Islet of Langerhans (tissue), 1 donor: ENCODE results near the gene PRDM1.

Experiments used
- FAIRE-seq: peaks from one replicate; lab custom pipeline; 2011; peaks lifted over from hg19 to GRCh38; lab: Jason Lieb, UNC

PRDM1 gene

DNA sequence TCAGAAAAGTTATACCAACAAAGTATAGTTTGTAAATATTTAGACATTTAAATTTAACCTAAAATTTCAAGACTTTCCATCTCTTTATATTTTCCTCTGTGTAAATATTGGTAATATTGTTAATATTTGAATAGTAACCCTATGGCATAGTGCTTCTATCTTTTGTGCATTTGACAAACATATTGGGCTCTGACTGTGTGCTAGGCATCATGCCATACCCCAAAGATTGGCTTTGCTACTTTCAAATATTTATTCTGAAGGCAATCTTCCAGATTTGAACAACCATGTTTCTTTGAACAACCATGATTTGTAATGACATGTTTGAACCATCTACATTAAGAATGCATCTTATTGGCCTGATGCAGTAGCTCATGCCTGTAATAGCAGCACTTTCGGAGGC lies 15.5 kb upstream of the PRDM1 start:
- no peak for FAIRE-seq

DNA sequence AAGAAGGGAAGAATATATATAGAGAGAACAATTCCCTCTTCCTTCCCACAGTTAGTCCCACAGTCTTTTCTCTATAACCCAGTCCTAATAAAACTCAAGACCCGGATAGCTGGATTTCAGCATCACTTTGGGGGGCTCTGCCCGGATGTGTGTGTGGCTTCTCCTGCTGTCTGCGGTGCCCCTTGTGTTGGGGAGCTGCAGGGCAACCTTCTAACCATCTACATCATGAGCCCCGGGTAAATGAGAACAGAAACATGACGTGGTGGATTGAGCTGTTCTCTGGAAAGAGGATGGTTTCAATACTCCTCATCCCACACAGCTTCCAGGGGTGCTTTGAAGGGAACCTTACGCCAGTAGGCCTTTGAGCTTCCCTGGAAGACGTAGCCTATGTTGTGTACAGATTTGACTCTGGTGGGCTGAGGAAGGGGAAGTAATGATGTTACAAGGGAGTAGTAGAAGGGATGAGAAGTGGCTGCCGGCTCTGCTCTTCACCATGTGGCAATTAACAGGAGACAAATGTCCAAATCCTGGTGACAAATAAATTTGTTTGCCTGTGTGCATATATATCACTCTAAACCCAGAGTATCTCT lies 13.5 kb upstream of the PRDM1 start:
- FAIRE-seq: no peak

- FAIRE-seq: no peak
Measured at GRCh38 chr6:106074146-106074545, 12.0 kb upstream of the PRDM1 start.

GRCh38 chr6:106076139-106076538 lies 10.0 kb upstream of the PRDM1 start:
- no peak for FAIRE-seq

DNA sequence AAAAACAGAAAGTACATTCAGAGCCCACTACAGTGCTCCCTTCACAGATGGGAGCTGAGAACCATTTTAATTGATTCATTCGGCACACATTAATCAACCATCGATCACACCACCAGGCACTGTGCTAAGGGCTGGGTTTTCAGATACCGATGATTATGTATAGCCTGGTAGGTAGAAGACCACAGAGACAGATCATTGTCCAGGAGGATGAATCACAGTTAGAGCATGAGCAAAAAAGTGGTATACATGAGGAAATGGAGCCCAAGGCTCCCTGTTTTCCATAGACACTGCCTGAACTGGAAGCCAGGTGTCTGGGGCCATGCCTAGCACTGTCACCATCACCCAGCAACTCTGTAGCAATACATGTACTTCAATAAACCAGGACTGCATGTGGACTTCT lies 9.0 kb upstream of the PRDM1 start:
- FAIRE-seq: no peak

GRCh38 chr6:106077881-106078280 lies 8.3 kb upstream of the PRDM1 start:
- no peak for FAIRE-seq

DNA sequence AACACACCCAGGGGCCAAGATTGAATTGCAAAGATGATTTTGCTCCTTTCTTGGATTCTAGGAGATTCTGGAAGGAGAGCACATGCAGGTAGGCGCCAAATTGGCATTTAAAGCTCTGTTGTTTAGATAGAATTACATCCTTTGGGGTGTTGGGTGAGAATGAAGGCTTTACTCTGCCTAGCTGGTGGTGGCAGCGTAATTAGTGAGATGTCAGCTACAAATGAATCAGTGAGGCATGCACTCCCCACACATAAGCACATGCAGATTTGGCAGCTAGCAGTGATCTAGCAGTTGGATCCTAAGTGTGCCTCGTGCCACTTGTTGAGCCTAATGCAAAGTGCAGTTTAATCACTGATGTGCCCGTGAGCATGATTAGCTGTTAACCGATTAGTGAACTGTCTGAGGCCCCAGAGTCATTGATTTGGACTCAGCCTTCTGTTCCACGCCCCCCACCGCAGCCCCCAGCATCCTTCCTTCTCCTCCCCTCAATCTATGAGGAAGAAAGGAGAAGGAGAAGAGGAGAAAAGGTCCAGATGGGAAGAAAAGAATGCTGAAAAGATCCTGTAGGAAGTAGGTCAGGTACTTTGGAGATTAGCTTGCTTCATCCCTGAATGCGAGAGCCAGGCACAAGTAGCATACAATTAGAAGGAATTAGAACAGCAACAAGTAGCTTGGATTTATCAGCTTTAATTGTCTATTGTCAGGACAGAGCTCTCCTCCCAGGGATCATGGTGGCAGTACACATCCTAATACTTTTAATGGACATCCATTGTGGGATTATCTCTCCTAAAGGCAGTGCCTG lies 6.0 kb upstream of the PRDM1 start:
- no peak for FAIRE-seq

- FAIRE-seq: no peak
Measured at GRCh38 chr6:106080763-106081095, 5.4 kb upstream of the PRDM1 start.

- no peak for FAIRE-seq
Measured at GRCh38 chr6:106081715-106082114, 4.4 kb upstream of the PRDM1 start.

DNA sequence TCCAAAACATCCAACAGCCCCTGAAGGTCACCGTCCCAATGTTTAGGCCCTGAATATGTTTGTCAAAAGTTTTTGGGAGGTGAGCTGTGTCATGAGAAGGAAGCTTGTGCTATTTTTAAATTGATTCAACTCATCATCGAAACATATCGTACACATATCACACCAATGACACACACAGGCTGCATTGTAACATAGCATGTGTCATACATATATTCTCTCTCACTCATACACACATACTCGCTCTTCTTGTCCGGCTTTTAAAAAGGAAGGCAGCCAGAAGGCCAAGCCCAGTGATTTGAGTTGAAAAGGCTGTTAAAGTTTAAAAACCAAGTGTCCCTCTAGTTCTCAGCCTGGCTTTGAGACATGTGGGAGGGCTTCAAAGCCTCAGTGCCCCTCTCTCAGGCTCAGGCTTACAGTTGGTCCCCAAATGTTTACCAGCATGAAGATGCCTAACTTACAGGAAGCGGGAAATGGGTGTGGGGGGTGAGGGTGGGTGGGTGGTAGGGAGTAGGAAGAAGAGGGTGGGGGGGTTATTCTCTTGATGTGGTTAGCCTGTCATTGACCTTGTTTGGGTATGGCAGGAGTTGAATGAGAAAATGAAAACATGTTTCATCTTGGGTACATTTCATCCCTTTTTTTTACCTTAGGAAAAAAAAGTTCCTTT lies 3.3 kb upstream of the PRDM1 start:
- no peak for FAIRE-seq

- no peak for FAIRE-seq
Measured at GRCh38 chr6:106083618-106084017, 2.5 kb upstream of the PRDM1 start.

DNA sequence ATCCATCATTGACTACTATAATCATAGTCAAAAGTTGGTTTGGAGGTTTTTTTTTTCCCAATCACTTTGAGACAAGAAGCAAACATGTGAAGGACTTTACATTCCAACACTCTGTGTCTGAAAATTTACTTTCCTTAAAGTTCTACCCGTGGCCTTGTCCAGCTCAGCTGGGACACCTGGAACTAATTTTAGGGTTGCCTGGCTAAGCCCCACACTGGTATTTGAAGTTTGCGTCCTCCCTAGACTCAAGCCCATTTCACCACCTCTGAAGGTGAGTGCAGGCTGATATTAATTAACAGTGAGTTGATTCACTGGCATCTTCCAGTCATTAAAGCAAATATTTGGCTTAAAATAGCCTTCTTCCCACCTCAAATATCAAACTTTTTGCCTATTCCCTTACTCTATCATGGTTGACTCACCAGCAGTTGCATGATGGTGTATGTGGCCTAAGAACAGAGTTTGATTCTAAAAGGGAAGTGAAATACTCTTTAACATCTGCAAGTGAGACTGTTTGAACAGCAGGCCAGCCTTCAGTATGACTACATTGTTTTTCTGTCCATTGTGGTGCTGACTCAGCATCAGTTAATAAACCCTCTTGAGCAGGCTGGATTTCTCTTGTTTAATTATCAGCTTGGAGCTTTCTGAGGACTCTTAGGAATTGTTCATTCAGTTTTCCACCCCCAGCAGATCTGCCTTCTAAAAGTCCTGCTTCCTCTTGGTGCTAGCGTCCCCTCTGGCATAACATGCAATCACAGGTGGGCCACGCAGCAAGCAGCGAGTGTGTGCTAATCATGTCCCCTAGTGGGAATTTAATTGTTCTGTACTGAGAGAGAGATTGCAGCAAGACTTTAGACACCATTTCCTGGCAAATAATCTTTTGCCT lies 1.8 kb upstream of the PRDM1 start:
- FAIRE-seq: no peak

DNA sequence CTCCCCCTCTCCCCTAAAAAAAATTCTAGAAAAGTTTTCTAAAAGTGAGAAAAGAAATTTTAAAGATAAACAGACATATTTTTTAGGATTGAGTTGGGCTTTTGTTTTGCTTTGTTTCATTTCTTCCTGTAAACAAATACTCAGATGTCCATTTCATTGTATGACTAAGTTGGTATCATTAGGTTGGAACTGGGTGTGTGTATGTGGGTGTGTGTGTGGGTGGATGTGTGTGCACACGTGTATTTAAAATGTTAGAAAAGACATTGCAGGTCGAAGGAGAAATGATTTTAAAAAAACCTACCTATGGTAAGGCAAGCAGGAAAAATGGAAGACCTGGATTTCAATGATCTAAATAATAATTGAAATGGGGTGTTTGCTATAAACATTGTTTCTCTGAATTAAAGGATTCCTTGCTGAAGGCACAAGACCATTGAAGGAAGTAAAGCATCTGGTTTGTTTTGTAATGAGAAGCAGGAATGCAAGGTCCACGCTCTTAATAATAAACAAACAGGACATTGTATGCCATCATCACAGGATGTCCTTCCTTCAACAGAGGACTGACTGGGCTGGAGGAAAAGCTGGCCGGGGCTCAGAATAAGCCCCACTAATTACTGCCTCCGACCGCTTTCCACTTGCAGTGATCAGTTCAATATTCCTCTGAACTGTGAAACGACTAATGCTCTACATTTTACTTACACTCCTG lies 996 bp upstream of the PRDM1 start:
- FAIRE-seq: no peak

DNA sequence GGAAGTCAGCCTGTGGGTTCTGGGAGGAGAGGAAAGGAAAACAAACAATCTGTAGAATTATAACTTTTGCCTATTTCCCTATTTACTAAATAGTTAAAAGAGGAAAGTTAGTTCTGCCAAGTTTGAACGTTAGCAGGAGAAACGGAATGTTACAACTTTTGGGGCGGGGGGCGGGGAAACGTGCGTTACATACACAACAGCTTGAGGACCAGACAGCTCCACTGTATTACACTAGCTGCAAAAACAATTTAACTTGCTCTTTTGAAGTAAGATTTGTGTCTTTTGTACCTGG lies 498 bp upstream of the PRDM1 start:
- no peak for FAIRE-seq

- FAIRE-seq: no peak
Measured at GRCh38 chr6:106086814-106087175, 659 bp downstream of the PRDM1 start.

DNA sequence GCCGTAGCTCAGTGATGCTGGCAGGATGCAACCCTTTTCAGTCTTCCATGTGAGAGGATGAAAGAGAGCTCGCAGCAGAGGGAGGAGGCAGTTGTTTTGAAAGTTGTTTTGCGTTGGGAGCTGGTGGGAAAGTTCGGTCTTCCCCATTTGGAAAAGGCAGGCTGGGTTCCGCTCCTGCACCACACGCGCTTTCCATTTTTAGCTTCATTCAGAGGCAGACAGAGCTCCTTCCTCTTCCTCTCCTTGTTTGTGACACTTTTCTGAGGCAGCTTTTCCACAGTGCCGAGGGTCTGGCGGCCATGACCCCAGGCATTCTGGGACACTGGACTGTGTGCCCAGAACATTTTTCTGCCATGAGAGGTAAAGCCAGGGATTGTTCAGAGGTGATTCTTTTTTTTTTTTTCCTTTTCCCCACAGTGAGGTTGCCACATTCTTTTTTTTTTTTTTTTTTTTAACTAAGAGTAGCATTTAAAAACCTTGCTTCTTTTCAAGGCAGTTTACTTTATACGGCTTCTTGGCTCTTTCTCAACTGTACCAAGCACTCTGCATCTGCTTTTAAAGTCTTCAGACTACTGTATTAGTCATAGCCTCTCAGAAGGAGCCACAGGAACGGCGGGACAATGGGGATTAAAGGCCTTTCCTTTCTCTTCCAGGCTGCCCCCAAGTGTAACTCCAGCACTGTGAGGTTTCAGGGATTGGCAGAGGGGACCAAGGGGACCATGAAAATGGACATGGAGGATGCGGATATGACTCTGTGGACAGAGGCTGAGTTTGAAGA lies 1.6 kb downstream of the PRDM1 start:
- no peak for FAIRE-seq

- FAIRE-seq: no peak
Measured at GRCh38 chr6:106090001-106090400, 3.9 kb downstream of the PRDM1 start.

DNA sequence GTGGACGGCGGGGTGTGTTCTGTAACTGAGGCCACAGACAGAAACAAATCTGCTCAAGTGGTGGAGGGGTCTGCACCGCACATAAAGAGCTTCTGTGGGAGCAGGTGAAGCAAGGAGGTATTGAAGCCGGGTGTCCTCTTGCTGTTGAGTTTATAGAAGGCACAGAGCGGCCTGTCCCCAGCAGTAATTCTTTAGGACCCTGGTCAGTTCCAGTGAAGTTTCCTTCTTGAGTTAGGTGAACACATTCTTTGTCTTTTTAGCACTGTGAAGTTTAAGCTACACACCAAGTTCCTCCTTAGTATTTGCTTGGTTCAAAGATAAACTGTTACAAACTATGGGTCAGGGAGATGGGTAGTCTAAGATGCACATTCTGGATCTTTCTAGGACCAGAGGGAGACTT lies 6.1 kb downstream of the PRDM1 start:
- no peak for FAIRE-seq

DNA sequence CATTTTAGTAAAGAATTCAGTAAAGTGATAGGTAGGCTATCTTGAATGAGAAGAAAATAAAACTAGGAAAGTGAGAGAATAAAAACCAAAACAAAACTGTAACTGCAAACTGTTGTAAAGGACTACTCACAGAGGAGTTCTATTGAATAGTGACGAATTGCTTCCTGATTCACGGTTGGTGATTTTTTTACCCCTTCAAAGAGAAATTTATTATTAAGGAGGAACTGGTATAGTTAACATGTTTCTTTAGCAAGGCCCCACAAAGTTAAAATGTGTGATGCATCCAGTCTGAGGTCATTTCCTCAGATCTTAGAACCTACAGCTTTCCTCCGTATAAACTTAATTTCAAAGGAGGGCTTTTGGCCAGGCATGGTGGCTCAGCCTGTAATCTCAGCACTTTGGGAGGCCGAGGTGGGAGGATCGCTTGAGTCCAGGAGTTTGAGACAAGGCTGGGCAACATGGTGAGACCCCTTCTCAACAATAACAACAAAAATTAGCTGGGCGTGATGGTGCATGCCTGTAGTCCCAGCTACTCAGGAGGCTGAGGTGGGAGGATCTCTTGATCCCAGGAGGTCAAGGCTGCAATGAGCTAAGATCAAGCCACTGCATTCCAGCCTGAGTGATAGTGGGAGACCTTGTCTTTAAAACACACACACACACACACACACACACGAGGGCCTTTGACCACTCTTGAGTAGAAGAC lies 8.3 kb downstream of the PRDM1 start:
- no peak for FAIRE-seq

DNA sequence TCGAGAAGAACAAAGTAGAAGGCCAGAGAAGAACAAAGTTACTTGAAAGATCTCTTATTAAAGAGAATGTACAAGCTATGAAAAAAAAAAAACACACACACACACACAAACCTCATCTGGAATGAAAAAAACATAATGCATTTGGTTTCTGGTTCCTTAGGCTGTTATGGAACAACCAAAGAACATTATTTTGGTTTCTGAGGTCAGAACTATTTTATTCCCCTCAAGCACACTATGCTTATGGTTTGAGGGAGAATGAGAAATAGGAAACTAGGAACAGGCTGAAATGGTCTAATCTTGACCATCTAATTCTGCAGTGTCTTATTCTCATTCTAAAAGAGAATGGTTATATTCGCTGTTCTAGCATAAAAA lies 8.8 kb downstream of the PRDM1 start:
- FAIRE-seq: no peak
